Liver (tissue), 9 donors: Measurements from ENCODE around the gene INO80. TPM values are rescaled to one million over a fixed set of nuclear protein-coding genes. Genes with fewer than 3 reads are reported as not detected.

ENCODE experiments used
- DNase-seq: peaks from one replicate; pipeline ENCODE4 v3.0.0-alpha.2; 2017; ENCODE audit warnings: low spot score
- H3K27ac ChIP-seq, 2 donors: one replicate each; pipeline ENCODE4 v1.7.0; 2013; ENCODE audit warnings: inconsistent platforms in 2 of 2, low read length in 2 of 2, control low read depth in 1 of 2, low read depth in 1 of 2, mild to moderate bottlenecking in 1 of 2
- H3K27me3 ChIP-seq, 4 donors: one replicate each; pipeline versions ENCODE4 v1.6.1 to v1.7.0; 2013; ENCODE audit warnings: low read length in 3 of 4, inconsistent platforms in 1 of 4, mild to moderate bottlenecking in 1 of 4, moderate library complexity in 1 of 4; ENCODE audit not compliant: control insufficient read depth in 4 of 4, insufficient read depth in 4 of 4
- H3K36me3 ChIP-seq, 4 donors: one replicate each; pipeline versions ENCODE4 v1.6.1 to v1.7.0; 2013; ENCODE audit warnings: low read length in 3 of 4, mild to moderate bottlenecking in 3 of 4, low read depth in 1 of 4, moderate library complexity in 1 of 4; ENCODE audit not compliant: control insufficient read depth in 4 of 4, insufficient read depth in 3 of 4
- H3K4me1 ChIP-seq, 4 donors: one replicate each; pipeline versions ENCODE4 v1.6.1 to v1.7.0; 2013; ENCODE audit warnings: low read length in 3 of 4, mild to moderate bottlenecking in 3 of 4, moderate library complexity in 1 of 4; ENCODE audit not compliant: control insufficient read depth in 4 of 4, insufficient read depth in 4 of 4
- H3K4me3 ChIP-seq, 3 donors: one replicate each; pipeline versions ENCODE4 v1.6.1 to v1.7.0; 2013; ENCODE audit warnings: low read length in 3 of 3, control low read depth in 1 of 3, low read depth in 1 of 3, mild to moderate bottlenecking in 1 of 3
- H3K9ac ChIP-seq, 2 donors: one replicate each; pipeline ENCODE4 v1.7.0; 2013; ENCODE audit warnings: low read length in 2 of 2, mild to moderate bottlenecking in 2 of 2, moderate library complexity in 2 of 2, control low read depth in 1 of 2, low read depth in 1 of 2
- H3K9me3 ChIP-seq, 4 donors: one replicate each; pipeline versions ENCODE4 v1.6.1 to v1.7.0; 2013; ENCODE audit warnings: low read length in 3 of 4; ENCODE audit not compliant: control insufficient read depth in 4 of 4
- EGR1 ChIP-seq, 2 donors: IDR thresholded peaks; 2 replicates each; pipeline ENCODE4 v1.6.1; 2016 to 2018; ENCODE audit warnings: antibody characterized with exemption in 2 of 2, low read depth in 2 of 2
- FOXA1 ChIP-seq: IDR thresholded peaks from 2 replicates; pipeline ENCODE4 v1.6.1; 2016; ENCODE audit warnings: antibody characterized with exemption
- FOXA2 ChIP-seq: IDR thresholded peaks from 2 replicates; pipeline ENCODE4 v1.6.1; 2016; ENCODE audit warnings: antibody characterized with exemption
- GABPA ChIP-seq, 2 donors: IDR thresholded peaks in 1 of 2; conservative IDR thresholded peaks in 1 of 2; 2 replicates each; pipeline ENCODE4 v1.6.1; 2016; ENCODE audit warnings: antibody characterized with exemption in 2 of 2, mild to moderate bottlenecking in 1 of 2, moderate library complexity in 1 of 2
- HNF4A ChIP-seq, 2 donors: conservative IDR thresholded peaks; 2 replicates each; pipeline ENCODE4 v1.6.1; 2016; ENCODE audit warnings: antibody characterized with exemption in 2 of 2, mild to moderate bottlenecking in 2 of 2
- HNF4G ChIP-seq: IDR thresholded peaks from 2 replicates; pipeline ENCODE4 v1.6.1; 2016; ENCODE audit warnings: antibody characterized with exemption
- JUND ChIP-seq, 2 donors: IDR thresholded peaks; 2 replicates each; pipeline ENCODE4 v1.6.1; 2016; ENCODE audit warnings: antibody characterized with exemption in 2 of 2
- NR2F2 ChIP-seq: IDR thresholded peaks from 2 replicates; pipeline ENCODE4 v1.6.1; 2016; ENCODE audit warnings: antibody characterized with exemption
- RAD21 ChIP-seq, 2 donors: IDR thresholded peaks; 2 replicates each; pipeline ENCODE4 v1.6.1; 2016; ENCODE audit warnings: antibody characterized with exemption in 2 of 2, mild to moderate bottlenecking in 2 of 2
- RXRA ChIP-seq, 2 donors: IDR thresholded peaks; 2 replicates each; pipeline ENCODE4 v1.6.1; 2017 to 2018; ENCODE audit warnings: antibody characterized with exemption in 2 of 2, mild to moderate bottlenecking in 1 of 2
- SP1 ChIP-seq: IDR thresholded peaks from 2 replicates; pipeline ENCODE4 v1.6.1; 2018; ENCODE audit warnings: antibody characterized with exemption, mild to moderate bottlenecking
- TAF1 ChIP-seq: conservative IDR thresholded peaks from 2 replicates; pipeline ENCODE4 v1.6.1; 2016; ENCODE audit warnings: antibody characterized with exemption, mild to moderate bottlenecking
- WGBS: extraction: QIAGEN DNeasy Blood & Tissue Kit; methylation state at CpG from one replicate; pipeline ENCODE4 v1.1.7; 2013; 5-methylcytosine and 5-hydroxymethylcytosine counted together
- polyA plus RNA-seq, 2 donors: library from polyadenylated mRNA; stranded (reverse) in 1 of 2; unstranded in 1 of 2; fragments of 200-250 nt in 1 of 2; fragments of >200 nt in 1 of 2; fragmentation: Nextera tagmentation in 1 of 2; extraction: Ambion mirVana in 1 of 2; gene quantifications; one replicate each; pipeline versions ENCODE4 v1.2.1 to v1.2.3, GENCODE V29; 2013 to 2015
- total RNA-seq, 2 donors: library from RNA; depleted of rRNA; stranded (reverse); fragments of >200 nt; gene quantifications; one replicate each; pipeline ENCODE4 v1.2.3, GENCODE V29; 2014
- TF ChIP-seq, protein P1 (sequence below): IDR thresholded peaks from 2 replicates; pipeline ENCODE4 v1.6.1; 2016; ENCODE audit warnings: antibody characterized with exemption
- TF ChIP-seq, protein P2 (sequence below): IDR thresholded peaks from 2 replicates; pipeline ENCODE4 v1.6.1; 2016; ENCODE audit warnings: antibody characterized with exemption, mild to moderate bottlenecking
- TF ChIP-seq, protein P3 (sequence below): IDR thresholded peaks from 2 replicates; pipeline ENCODE4 v1.6.1; 2016; ENCODE audit warnings: antibody characterized with exemption
- donor health status: healthy.
- donor health status: healthy.
- donor health status: healthy.
- donor health status: healthy.
- donor health status: healthy.

The INO80 gene
- total and polyA plus RNA-seq, 4 donors: 3.2 to 19.7 (median 9.4) TPM

- Histone ChIP-seq H3K36me3 (no peaks in the 10 kb centered on the region), H3K27ac (no peak overlapping the region)
- DNase-seq: no peak
Measured at GRCh38 chr15:40957041-40957555, 159.0 kb downstream of the INO80 start.

DNA sequence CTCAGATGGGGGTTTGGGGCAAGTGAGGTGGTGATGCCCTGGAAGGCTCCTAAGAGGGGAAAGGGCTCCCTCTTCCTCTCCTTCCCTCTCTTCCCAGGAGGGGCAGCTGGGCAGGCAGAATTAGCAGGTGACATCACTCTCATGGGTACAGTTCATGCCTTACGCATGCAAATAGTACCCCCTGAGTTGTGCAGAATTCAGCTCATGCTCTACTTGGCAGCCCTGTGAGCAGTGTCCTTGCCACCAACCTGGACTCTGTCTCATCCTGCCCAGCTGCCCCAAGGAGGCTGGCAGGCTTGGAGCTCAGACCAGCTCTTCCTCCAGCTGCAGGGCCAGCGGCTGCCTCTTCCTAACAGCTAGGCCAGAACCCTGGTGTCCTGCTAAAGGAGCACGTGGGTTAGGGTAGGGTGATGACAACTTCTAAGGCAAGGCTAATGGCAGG, 159.5 kb downstream of the INO80 start:
- Histone ChIP-seq H3K4me3 (no peak overlapping the region), H3K4me1 (peaks cover 5 to 24% (median 15%) of the 10 kb centered on the region in 4 donors), H3K27me3 (no peaks in the 10 kb centered on the region), H3K27ac (no peak overlapping the region), H3K9ac (no peak overlapping the region), H3K36me3 (no peaks in the 10 kb centered on the region), H3K9me3 (no peaks in the 10 kb centered on the region)
- 95% methylated on average over 3 of the region's 3 CpGs for WGBS
- no peak for DNase-seq
- TF ChIP-seq, protein P1, sequence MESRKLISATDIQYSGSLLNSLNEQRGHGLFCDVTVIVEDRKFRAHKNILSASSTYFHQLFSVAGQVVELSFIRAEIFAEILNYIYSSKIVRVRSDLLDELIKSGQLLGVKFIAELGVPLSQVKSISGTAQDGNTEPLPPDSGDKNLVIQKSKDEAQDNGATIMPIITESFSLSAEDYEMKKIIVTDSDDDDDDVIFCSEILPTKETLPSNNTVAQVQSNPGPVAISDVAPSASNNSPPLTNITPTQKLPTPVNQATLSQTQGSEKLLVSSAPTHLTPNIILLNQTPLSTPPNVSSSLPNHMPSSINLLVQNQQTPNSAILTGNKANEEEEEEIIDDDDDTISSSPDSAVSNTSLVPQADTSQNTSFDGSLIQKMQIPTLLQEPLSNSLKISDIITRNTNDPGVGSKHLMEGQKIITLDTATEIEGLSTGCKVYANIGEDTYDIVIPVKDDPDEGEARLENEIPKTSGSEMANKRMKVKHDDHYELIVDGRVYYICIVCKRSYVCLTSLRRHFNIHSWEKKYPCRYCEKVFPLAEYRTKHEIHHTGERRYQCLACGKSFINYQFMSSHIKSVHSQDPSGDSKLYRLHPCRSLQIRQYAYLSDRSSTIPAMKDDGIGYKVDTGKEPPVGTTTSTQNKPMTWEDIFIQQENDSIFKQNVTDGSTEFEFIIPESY: no peak
- TF ChIP-seq JUND (IDR thresholded peaks at IDR 0.05) (no peak), HNF4A (conservative IDR thresholded peaks at IDR 0.05) (no peak), NR2F2 (no peak), HNF4G (no peak), GABPA (IDR thresholded peaks at IDR 0.05 in 1 of 2, conservative IDR thresholded peaks at IDR 0.05 in 1 of 2) (no peak), RAD21 (IDR thresholded peaks at IDR 0.05) (no peak), SP1 (no peak), TAF1 (no peak), EGR1 (IDR thresholded peaks at IDR 0.05; ENCODE audit: low read depth in 2 of 2) (no peak), FOXA2 (no peak)
- TF ChIP-seq, protein P2, sequence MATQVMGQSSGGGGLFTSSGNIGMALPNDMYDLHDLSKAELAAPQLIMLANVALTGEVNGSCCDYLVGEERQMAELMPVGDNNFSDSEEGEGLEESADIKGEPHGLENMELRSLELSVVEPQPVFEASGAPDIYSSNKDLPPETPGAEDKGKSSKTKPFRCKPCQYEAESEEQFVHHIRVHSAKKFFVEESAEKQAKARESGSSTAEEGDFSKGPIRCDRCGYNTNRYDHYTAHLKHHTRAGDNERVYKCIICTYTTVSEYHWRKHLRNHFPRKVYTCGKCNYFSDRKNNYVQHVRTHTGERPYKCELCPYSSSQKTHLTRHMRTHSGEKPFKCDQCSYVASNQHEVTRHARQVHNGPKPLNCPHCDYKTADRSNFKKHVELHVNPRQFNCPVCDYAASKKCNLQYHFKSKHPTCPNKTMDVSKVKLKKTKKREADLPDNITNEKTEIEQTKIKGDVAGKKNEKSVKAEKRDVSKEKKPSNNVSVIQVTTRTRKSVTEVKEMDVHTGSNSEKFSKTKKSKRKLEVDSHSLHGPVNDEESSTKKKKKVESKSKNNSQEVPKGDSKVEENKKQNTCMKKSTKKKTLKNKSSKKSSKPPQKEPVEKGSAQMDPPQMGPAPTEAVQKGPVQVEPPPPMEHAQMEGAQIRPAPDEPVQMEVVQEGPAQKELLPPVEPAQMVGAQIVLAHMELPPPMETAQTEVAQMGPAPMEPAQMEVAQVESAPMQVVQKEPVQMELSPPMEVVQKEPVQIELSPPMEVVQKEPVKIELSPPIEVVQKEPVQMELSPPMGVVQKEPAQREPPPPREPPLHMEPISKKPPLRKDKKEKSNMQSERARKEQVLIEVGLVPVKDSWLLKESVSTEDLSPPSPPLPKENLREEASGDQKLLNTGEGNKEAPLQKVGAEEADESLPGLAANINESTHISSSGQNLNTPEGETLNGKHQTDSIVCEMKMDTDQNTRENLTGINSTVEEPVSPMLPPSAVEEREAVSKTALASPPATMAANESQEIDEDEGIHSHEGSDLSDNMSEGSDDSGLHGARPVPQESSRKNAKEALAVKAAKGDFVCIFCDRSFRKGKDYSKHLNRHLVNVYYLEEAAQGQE: no peak
- TF ChIP-seq, protein P3, sequence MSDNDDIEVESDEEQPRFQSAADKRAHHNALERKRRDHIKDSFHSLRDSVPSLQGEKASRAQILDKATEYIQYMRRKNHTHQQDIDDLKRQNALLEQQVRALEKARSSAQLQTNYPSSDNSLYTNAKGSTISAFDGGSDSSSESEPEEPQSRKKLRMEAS: no peak

More at GRCh38 chr15:40957041-40957555, 159.0 kb downstream of the INO80 start:
- H3K9ac ChIP-seq: no peak overlapping the region
- TF ChIP-seq, protein P1: no peak
- no peak for TF ChIP-seq RXRA (IDR thresholded peaks at IDR 0.05)
- no peak for TF ChIP-seq FOXA1
- 94% methylated on average over 4 of the region's 4 CpGs for WGBS
- H3K9me3 ChIP-seq: no peaks in the 10 kb centered on the region
- H3K27me3 ChIP-seq: no peaks in the 10 kb centered on the region
- peaks cover 5 to 21% (median 15%) of the 10 kb centered on the region in 4 donors for H3K4me1 ChIP-seq
- H3K4me3 ChIP-seq: no peak overlapping the region
